ENCODE data around the gene THBS4.
"Not testable (repeated sequence)": the region's sequence is repeated elsewhere in the genome, so short reads cannot be mapped to it uniquely, and the experiment has no call there.

THBS4 gene

DNA sequence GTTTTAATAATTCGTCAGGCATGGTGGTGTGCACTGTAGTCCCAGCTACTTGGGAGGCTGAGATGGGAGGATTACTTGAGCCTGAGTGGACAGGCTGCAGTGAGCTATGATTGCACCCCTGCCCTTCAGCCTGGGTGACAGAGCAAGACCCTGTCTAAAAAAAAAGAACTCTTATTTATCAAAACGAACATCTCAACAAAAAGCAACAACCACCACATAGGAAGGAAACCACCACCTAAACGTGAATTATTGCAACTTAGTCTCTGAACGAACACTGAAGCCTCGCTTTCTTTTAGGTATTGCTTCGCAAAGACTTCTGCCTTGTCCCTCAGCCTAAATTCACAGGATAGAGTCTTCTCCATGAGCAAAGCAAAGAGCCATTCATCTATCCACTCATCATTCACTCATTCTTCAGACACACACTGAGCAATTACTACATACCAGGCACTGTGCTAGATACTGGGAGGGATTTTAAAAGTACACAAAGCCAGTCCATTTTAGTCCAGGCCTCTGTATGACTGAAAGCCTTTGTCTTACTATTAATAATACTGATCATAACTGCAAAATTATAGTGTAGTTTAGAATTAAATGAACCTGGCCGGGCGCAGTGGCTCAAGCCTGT lies 57.4 kb downstream of the THBS4 start:
- WGBS, 2 experiments, result 94% methylated on average over 8 of the region's 8 CpGs
- H3K36me3 ChIP-seq (ENCODE audit: control insufficient read depth, insufficient read depth, low read length), result no peaks in the 10 kb centered on the region
- no peak overlapping the region for H3K4me3 ChIP-seq (ENCODE audit: insufficient read depth, low read depth, low read length)
- no peak overlapping the region for H3K27ac ChIP-seq (ENCODE audit: insufficient read depth, low read depth, low read length, poor library complexity, severe bottlenecking)
- H3K4me1 ChIP-seq (ENCODE audit: control insufficient read depth, insufficient read depth, low read length), result peaks cover 32% of the 10 kb centered on the region
- no peaks in the 10 kb centered on the region for H3K9me3 ChIP-seq (ENCODE audit: control insufficient read depth, low read length)
- H3K27me3 ChIP-seq (ENCODE audit: control insufficient read depth, insufficient read depth, low read length, poor library complexity, severe bottlenecking), result no peaks in the 10 kb centered on the region

DNA sequence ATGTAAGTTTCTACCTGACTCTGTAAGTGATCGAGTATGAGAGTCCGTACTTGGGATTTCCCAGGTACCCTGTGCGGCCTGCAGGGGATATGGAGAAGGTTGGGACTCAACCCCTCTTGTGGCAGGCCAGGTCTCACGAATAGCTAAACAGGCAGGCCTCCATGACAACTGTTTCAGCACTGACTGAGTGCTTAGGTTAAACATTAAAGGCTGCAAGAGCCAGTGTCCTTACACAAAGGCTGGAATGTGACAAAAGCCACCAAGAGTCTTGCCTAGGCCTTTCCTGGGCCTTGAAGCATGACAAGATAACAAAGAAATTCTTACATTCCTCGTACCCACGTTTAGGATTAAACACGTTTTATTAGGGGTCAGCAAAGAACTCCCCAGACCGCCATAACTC lies 58.6 kb downstream of the THBS4 start:
- Histone ChIP-seq H3K36me3 (ENCODE audit: control insufficient read depth, insufficient read depth, low read length) (no peaks in the 10 kb centered on the region), H3K4me1 (ENCODE audit: control insufficient read depth, insufficient read depth, low read length) (peaks cover 39% of the 10 kb centered on the region), H3K27me3 (ENCODE audit: control insufficient read depth, insufficient read depth, low read length, poor library complexity, severe bottlenecking) (no peaks in the 10 kb centered on the region), H3K4me3 (ENCODE audit: insufficient read depth, low read depth, low read length) (no peak overlapping the region), H3K27ac (ENCODE audit: insufficient read depth, low read depth, low read length, poor library complexity, severe bottlenecking) (peak overlapping the region; percentile 90), H3K9me3 (ENCODE audit: control insufficient read depth, low read length) (no peaks in the 10 kb centered on the region)
- WGBS, 2 experiments, result 39 to 46% methylated on average over 8 of the region's 8 CpGs

DNA sequence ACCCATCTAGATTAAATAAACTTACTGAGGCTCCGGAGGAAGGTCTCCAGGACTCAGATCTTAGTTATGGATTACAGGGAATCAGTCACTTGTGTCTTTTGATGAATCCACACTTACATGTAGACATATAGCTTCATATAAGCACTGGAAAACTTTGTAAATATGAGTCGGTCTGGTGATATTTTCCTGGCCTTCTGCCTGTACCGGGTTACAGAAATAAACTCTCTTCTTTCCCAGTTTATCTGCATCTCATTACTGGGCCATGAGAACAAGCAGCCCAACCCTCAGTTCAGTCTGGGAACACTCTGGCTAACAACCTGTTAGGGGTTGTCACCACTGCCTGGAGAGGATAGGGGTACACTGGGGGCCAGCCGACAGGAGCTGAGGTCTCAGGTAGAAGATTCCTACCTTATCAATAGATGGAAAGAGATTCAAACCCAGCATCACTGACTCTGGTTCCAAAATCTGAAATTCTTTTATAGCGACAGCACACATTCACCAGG lies 59.1 kb downstream of the THBS4 start:
- H3K36me3 ChIP-seq (ENCODE audit: control insufficient read depth, insufficient read depth, low read length), result no peaks in the 10 kb centered on the region
- H3K4me3 ChIP-seq (ENCODE audit: insufficient read depth, low read depth, low read length), result no peak overlapping the region
- no peaks in the 10 kb centered on the region for H3K27me3 ChIP-seq (ENCODE audit: control insufficient read depth, insufficient read depth, low read length, poor library complexity, severe bottlenecking)
- H3K9me3 ChIP-seq (ENCODE audit: control insufficient read depth, low read length), result no peaks in the 10 kb centered on the region
- peaks cover 35% of the 10 kb centered on the region for H3K4me1 ChIP-seq (ENCODE audit: control insufficient read depth, insufficient read depth, low read length)
- H3K27ac ChIP-seq (ENCODE audit: insufficient read depth, low read depth, low read length, poor library complexity, severe bottlenecking), result peak overlapping the region; percentile 90
- WGBS, 2 experiments, result 90 to 94% methylated on average over 5 of the region's 5 CpGs

DNA sequence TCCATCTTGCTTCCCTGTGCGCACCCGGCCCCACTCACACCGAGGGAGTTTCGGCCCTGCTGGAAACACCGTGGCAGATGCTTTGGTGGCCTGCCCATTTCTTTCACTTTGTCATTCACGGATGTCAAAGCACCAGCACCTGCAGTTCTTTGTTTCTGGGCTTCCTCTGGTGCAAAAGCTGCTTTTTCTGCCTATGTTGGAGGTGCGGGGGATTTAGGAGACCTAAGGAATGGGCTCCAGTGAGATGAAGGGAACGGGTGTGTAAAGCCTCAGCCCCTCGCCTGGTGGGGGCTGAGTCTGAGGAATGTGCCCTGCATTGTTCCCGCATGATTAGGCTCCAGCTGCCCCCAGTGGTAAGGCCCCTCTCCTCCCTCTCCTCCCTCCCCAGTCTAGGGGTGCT lies 62.3 kb downstream of the THBS4 start:
- WGBS, 2 experiments, result 14 to 18% methylated on average over 10 of the region's 10 CpGs
- H3K4me1 ChIP-seq (ENCODE audit: control insufficient read depth, insufficient read depth, low read length), result peaks cover 32% of the 10 kb centered on the region
- H3K27me3 ChIP-seq (ENCODE audit: control insufficient read depth, insufficient read depth, low read length, poor library complexity, severe bottlenecking), result no peaks in the 10 kb centered on the region
- H3K36me3 ChIP-seq (ENCODE audit: control insufficient read depth, insufficient read depth, low read length), result no peaks in the 10 kb centered on the region
- H3K27ac ChIP-seq (ENCODE audit: insufficient read depth, low read depth, low read length, poor library complexity, severe bottlenecking), result peak overlapping the region; percentile 83
- H3K9me3 ChIP-seq (ENCODE audit: control insufficient read depth, low read length), result no peaks in the 10 kb centered on the region
- no peak overlapping the region for H3K4me3 ChIP-seq (ENCODE audit: insufficient read depth, low read depth, low read length)

DNA sequence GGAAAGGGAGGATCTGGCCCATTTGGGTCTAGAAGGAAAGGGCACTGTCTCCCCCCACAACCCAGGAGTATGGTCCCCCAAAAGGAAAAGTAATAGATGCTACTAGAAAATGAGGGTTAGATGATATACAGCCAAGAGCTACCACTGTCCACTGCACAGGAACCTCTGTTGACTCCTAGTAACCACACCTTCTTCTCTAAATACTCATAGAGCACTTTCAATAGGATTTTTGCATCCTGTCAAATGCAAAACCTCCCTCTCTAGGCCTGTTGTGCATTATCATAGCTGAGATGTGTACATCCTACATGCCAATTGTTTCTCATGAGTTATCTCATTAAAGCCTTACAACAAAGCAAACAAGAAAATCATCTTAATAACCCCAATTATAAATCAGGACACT lies 66.8 kb downstream of the THBS4 start:
- H3K9me3 ChIP-seq (ENCODE audit: control insufficient read depth, low read length), result no peaks in the 10 kb centered on the region
- H3K36me3 ChIP-seq (ENCODE audit: control insufficient read depth, insufficient read depth, low read length), result no peaks in the 10 kb centered on the region
- H3K27ac ChIP-seq (ENCODE audit: insufficient read depth, low read depth, low read length, poor library complexity, severe bottlenecking), result no peak overlapping the region
- H3K4me3 ChIP-seq (ENCODE audit: insufficient read depth, low read depth, low read length), result no peak overlapping the region
- H3K4me1 ChIP-seq (ENCODE audit: control insufficient read depth, insufficient read depth, low read length), result peaks cover 17% of the 10 kb centered on the region
- no peaks in the 10 kb centered on the region for H3K27me3 ChIP-seq (ENCODE audit: control insufficient read depth, insufficient read depth, low read length, poor library complexity, severe bottlenecking)

DNA sequence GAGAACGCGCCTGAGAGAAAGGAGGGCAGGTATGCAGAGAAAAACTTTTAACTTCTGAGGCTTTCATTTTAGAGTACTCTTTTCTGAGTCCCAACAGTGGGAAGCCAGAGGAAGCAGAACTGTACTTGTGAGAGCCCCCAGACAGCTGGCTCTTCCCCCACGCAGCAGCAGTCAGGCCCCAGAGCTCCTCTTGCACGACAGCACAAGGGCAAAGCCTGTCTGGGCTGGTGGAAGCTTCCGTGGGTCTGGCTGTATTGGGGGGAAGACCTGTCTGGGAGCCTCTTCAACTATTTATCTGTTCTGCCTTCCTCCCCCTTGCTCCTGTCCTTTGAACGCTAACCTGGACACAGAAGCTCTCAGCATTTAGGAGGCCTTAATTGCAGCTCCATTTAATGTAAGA lies 68.2 kb downstream of the THBS4 start:
- no peaks in the 10 kb centered on the region for H3K36me3 ChIP-seq (ENCODE audit: control insufficient read depth, insufficient read depth, low read length)
- 90 to 92% methylated on average over 6 of the region's 6 CpGs for WGBS, 2 experiments
- no peak overlapping the region for H3K4me3 ChIP-seq (ENCODE audit: insufficient read depth, low read depth, low read length)
- H3K27ac ChIP-seq (ENCODE audit: insufficient read depth, low read depth, low read length, poor library complexity, severe bottlenecking), result no peak overlapping the region
- no peaks in the 10 kb centered on the region for H3K9me3 ChIP-seq (ENCODE audit: control insufficient read depth, low read length)
- peaks cover 5% of the 10 kb centered on the region for H3K4me1 ChIP-seq (ENCODE audit: control insufficient read depth, insufficient read depth, low read length)
- no peaks in the 10 kb centered on the region for H3K27me3 ChIP-seq (ENCODE audit: control insufficient read depth, insufficient read depth, low read length, poor library complexity, severe bottlenecking)

DNA sequence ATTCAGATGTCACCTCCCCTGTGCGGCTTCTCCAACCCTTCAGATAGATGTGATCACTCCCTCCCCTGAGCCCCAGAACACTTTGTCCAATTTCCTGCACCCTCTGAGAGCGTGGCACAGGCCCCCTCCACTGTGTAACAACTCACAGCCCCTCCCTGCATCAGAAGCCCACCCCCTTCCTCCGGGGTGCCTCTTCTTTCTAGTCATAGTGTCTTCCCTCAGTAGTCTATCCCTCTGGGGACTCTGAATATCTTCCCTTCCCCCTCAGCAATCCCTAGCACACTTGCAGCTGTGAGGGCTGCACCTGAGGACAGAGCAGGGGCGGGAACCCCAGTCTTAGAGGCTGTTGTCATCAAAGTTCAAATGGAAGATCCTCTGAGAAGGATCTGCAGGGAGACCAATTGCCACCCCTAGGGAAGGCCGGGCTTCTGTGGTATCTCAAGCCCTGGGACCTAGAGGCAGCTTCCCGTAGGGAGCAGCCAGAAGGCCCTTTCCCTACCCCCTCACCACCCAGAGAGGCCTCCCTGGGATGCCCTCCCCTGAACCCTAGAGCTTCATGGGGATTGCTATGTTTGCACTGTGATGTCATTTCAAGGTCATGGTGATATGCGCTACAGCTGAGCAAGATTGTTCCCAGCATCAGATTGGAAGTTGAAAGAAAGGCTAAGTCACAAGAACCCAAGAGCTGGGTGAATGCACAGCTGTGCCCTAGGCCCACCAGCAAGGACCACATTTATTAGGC lies 70.7 kb downstream of the THBS4 start:
- H3K4me3 ChIP-seq (ENCODE audit: insufficient read depth, low read depth, low read length), result no peak overlapping the region
- WGBS, 2 experiments, result 89 to 93% methylated on average over 7 of the region's 7 CpGs
- no peaks in the 10 kb centered on the region for H3K36me3 ChIP-seq (ENCODE audit: control insufficient read depth, insufficient read depth, low read length)

DNA sequence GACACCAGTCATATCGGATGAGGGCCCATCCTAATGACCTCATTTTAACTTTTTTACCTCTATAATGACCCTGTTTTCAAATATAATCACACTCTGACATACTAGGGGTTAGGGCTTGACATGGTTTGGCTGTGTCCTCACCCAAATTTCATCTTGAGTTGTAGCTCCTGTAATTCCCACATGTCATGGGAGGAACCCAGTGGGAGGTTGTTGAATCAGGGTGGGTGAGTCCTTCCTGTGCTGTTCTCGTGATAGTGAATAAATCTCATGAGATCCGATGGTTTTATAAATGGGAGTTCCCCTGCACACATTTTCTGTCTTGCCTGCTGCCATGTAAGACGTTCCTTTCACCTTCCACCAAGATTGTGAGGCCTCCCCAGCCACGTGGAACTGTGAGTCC lies 71.8 kb downstream of the THBS4 start:
- Histone ChIP-seq H3K27ac (ENCODE audit: insufficient read depth, low read depth, low read length, poor library complexity, severe bottlenecking) (no peak overlapping the region), H3K27me3 (ENCODE audit: control insufficient read depth, insufficient read depth, low read length, poor library complexity, severe bottlenecking) (no peaks in the 10 kb centered on the region), H3K4me1 (ENCODE audit: control insufficient read depth, insufficient read depth, low read length) (peaks cover 24% of the 10 kb centered on the region), H3K4me3 (ENCODE audit: insufficient read depth, low read depth, low read length) (no peak overlapping the region), H3K9me3 (ENCODE audit: control insufficient read depth, low read length) (no peaks in the 10 kb centered on the region), H3K36me3 (ENCODE audit: control insufficient read depth, insufficient read depth, low read length) (no peaks in the 10 kb centered on the region)
- WGBS, 2 experiments, result 83 to 86% methylated on average over 5 of the region's 5 CpGs

More for the DNA sequence above, 70.7 kb downstream of the THBS4 start:
- no peak overlapping the region for H3K27ac ChIP-seq (ENCODE audit: insufficient read depth, low read depth, low read length, poor library complexity, severe bottlenecking)
- no peaks in the 10 kb centered on the region for H3K27me3 ChIP-seq (ENCODE audit: control insufficient read depth, insufficient read depth, low read length, poor library complexity, severe bottlenecking)
- peaks cover 15% of the 10 kb centered on the region for H3K4me1 ChIP-seq (ENCODE audit: control insufficient read depth, insufficient read depth, low read length)
- no peaks in the 10 kb centered on the region for H3K9me3 ChIP-seq (ENCODE audit: control insufficient read depth, low read length)

DNA sequence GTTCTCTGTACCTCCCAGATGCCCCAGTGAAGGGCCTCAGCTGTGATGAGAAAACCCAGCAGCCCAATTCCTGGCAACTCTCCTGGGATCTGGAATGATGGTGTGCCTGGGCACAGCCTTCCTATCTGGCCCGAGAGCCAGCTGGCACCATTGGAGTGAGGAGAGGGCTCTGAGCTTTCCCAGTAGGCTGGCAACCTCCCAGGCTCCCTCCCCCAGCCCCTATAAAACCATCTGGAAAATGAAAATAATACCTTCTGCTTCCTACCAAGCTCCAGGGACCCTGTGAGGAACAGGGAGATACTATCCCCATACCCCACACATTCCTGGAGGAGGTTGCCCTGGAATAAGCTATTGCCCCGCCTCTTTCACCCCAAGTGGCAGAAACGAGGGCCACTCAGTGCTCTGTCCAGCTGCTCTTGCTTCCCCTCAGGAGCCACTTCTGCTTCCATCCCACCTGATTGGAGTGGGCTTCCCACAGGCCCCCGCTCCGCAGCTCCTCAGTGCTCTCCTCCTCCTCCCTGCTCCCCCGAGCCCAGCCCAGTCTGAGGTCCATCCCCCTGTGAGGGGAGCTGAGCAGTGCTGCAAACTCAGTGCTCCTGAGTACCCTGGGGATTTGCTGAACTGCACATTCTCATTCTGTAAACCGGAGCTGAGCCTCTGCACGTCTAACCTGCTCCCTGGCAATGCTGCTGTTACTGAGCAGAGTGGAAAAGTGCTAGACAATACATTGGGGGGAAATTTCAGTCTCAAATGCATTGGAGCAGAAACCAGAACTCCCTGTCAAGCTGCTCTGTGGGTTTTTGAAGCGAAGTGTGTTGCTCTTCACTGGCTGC lies 74.7 kb downstream of the THBS4 start:
- Histone ChIP-seq H3K27ac (ENCODE audit: insufficient read depth, low read depth, low read length, poor library complexity, severe bottlenecking) (no peak overlapping the region), H3K4me3 (ENCODE audit: insufficient read depth, low read depth, low read length) (no peak overlapping the region), H3K27me3 (ENCODE audit: control insufficient read depth, insufficient read depth, low read length, poor library complexity, severe bottlenecking) (no peaks in the 10 kb centered on the region), H3K4me1 (ENCODE audit: control insufficient read depth, insufficient read depth, low read length) (peaks cover 21% of the 10 kb centered on the region), H3K9me3 (ENCODE audit: control insufficient read depth, low read length) (peaks cover 3% of the 10 kb centered on the region), H3K36me3 (ENCODE audit: control insufficient read depth, insufficient read depth, low read length) (no peaks in the 10 kb centered on the region)
- 60 to 63% methylated on average over 9 of the region's 9 CpGs for WGBS, 2 experiments

DNA sequence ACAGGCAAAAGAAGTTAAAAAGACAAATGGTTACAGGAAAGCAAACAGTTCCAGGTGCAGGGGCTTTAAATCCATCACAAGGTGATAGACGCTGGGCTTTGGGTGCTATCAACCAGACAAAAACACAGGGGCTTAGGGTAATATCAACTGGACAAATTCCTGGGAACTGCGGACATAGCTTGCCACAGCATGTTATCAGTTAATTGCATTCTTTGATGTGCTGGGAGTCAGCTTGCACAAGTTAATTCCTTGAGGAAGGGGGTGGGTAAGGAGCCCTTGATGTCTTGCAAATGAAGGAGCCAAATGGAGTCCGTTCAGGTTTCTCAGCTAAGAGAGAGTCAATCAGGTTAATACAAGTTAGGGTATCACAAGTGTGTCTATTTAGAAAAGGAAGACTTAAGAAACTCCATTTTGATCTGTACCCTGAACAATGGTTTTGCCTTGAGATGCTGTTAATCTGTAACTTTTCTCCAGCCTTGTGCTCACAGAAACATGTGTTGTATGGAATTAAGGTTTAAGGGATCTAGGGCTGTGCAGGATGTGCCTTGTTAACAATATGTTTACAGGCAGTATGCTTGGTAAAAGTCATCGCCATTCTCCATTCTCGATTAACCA lies 76.3 kb downstream of the THBS4 start:
- 37 to 39% methylated on average over 5 of the region's 5 CpGs for WGBS, 2 experiments
- Histone ChIP-seq H3K4me1 (ENCODE audit: control insufficient read depth, insufficient read depth, low read length) (peaks cover 21% of the 10 kb centered on the region), H3K27ac (ENCODE audit: insufficient read depth, low read depth, low read length, poor library complexity, severe bottlenecking) (peak overlapping the region; percentile 62)
- not testable (repeated sequence) for H3K4me3 ChIP-seq (ENCODE audit: insufficient read depth, low read depth, low read length); H3K36me3 ChIP-seq (ENCODE audit: control insufficient read depth, insufficient read depth, low read length); H3K27me3 ChIP-seq (ENCODE audit: control insufficient read depth, insufficient read depth, low read length, poor library complexity, severe bottlenecking); H3K9me3 ChIP-seq (ENCODE audit: control insufficient read depth, low read length)
